H1 (cell line): Measurements from ENCODE around the gene HES7. TPM values are rescaled to one million over a fixed set of nuclear protein-coding genes. Genes with fewer than 3 reads are reported as not detected.

Experiments
- CTCF ChIA-PET: fragments of 300-600 bp; sonication (Branson Sonifier 250); formaldehyde crosslinking; loops from one replicate; lab custom pipeline; 2021; ENCODE audit not compliant: partially characterized antibody; lab: Charles Lee
- POLR2A ChIA-PET: fragments of 300-600 bp; sonication (Branson Sonifier 250); formaldehyde crosslinking; loops from one replicate; lab custom pipeline; 2021; ENCODE audit warnings: inconsistent platforms; ENCODE audit not compliant: partially characterized antibody; lab: Charles Lee
- DNase-seq, 2 experiments: peaks; one replicate each; pipeline versions ENCODE4 v3.0.0 to v3.0.0-alpha.2; 2010 to 2022; ENCODE audit warnings: low spot score in 2 of 2, low read depth in 1 of 2, mixed read lengths in 1 of 2
- FAIRE-seq: peaks from 2 replicates; lab custom pipeline; 2011; peaks lifted over from hg19 to GRCh38; lab: Jason Lieb, UNC
- H2AFZ ChIP-seq: 2 replicates; pipeline ENCODE4 v1.8.1; 2012; ENCODE audit warnings: low read length, inconsistent platforms
- H2AK5ac ChIP-seq: 2 replicates; pipeline ENCODE4 v1.6.1; 2013; ENCODE audit warnings: low read depth, low read length
- H2BK120ac ChIP-seq: replicated peaks from 2 replicates; pipeline ENCODE3; 2013; ENCODE audit warnings: low read depth, low read length, inconsistent platforms
- H2BK12ac ChIP-seq: 2 replicates; pipeline ENCODE4 v1.6.1; 2013; ENCODE audit warnings: low read depth, low read length
- H2BK15ac ChIP-seq: 2 replicates; pipeline ENCODE4 v1.6.1; 2013; ENCODE audit warnings: low read length
- H2BK20ac ChIP-seq: 2 replicates; pipeline ENCODE4 v1.6.1; 2013; ENCODE audit warnings: low read length
- H2BK5ac ChIP-seq: 2 replicates; pipeline ENCODE4 v1.6.1; 2013; ENCODE audit warnings: low read depth, low read length
- H3K14ac ChIP-seq: 2 replicates; pipeline ENCODE4 v1.6.1; 2013; ENCODE audit warnings: inconsistent platforms; ENCODE audit not compliant: insufficient read length
- H3K18ac ChIP-seq: 2 replicates; pipeline ENCODE4 v1.6.1; 2013; ENCODE audit warnings: low read length; ENCODE audit errors: extremely low read depth
- H3K23ac ChIP-seq: 2 replicates; pipeline ENCODE4 v1.6.1; 2013; ENCODE audit warnings: inconsistent platforms; ENCODE audit not compliant: insufficient read length
- H3K23me2 ChIP-seq: 2 replicates; pipeline ENCODE4 v1.6.1; 2013; ENCODE audit warnings: low read depth, low read length
- H3K27ac ChIP-seq: 2 replicates; pipeline ENCODE4 v1.6.1; 2011; ENCODE audit warnings: low read depth, low read length, inconsistent platforms
- H3K27me3 ChIP-seq, 4 experiments: replicated peaks in 1 of 4; 1 replicate in 1 of 4; 2 replicates in 3 of 4; pipeline versions ENCODE4 v1.6.1 to v1.8.1; 2011 to 2013; ENCODE audit warnings: low read length in 3 of 4, mild to moderate bottlenecking in 3 of 4, inconsistent platforms in 2 of 4, mixed read lengths in 2 of 4, moderate library complexity in 1 of 4; ENCODE audit not compliant: control insufficient read depth in 3 of 4, insufficient read depth in 3 of 4; ENCODE audit errors: extremely low read depth in 1 of 4
- H3K36me3 ChIP-seq, 4 experiments: 2 replicates each; pipeline versions ENCODE4 v1.6.1 to v1.8.1; 2011 to 2013; ENCODE audit warnings: mild to moderate bottlenecking in 4 of 4, low read length in 3 of 4, moderate library complexity in 2 of 4, control low read depth in 1 of 4, inconsistent platforms in 1 of 4; ENCODE audit not compliant: insufficient read depth in 4 of 4, control insufficient read depth in 2 of 4
- H3K4ac ChIP-seq: replicated peaks from 2 replicates; pipeline ENCODE3; 2013; ENCODE audit warnings: low read length, low read depth, mixed read lengths, inconsistent platforms; ENCODE audit not compliant: insufficient read length
- H3K4me1 ChIP-seq, 4 experiments: replicated peaks in 1 of 4; 1 replicate in 1 of 4; 2 replicates in 3 of 4; pipeline versions ENCODE4 v1.6.1 to v1.8.1; 2011 to 2013; ENCODE audit warnings: low read length in 3 of 4, inconsistent platforms in 2 of 4, mixed read lengths in 1 of 4; ENCODE audit not compliant: insufficient read depth in 4 of 4, control insufficient read depth in 3 of 4
- H3K4me2 ChIP-seq, 2 experiments: 2 replicates each; pipeline versions ENCODE4 v1.6.1 to v1.8.1; 2011 to 2013; ENCODE audit warnings: low read depth in 2 of 2, low read length in 2 of 2, control low read depth in 1 of 2, inconsistent platforms in 1 of 2, mild to moderate bottlenecking in 1 of 2; ENCODE audit not compliant: insufficient read depth in 1 of 2
- H3K4me3 ChIP-seq, 4 experiments: fragments of 200-600, 300-600 bp in 1 of 4; sonication (generic), shearing (Covaris generic), sonication (Bioruptor Twin) in 1 of 4; 2 replicates each; pipeline versions ENCODE4 v1.5.1 to v1.8.1; 2011 to 2016; ENCODE audit warnings: low read length in 4 of 4, low read depth in 3 of 4, control low read depth in 2 of 4, inconsistent platforms in 2 of 4, mild to moderate bottlenecking in 2 of 4, mixed read lengths in 1 of 4, moderate library complexity in 1 of 4; ENCODE audit not compliant: insufficient read depth in 2 of 4; ENCODE audit errors: extremely low read depth in 1 of 4
- H3K56ac ChIP-seq: replicated peaks from 2 replicates; pipeline ENCODE3; 2013; ENCODE audit warnings: low read depth, mild to moderate bottlenecking, mixed read lengths, low read length, inconsistent platforms; ENCODE audit not compliant: insufficient read length
- H3K79me1 ChIP-seq: 2 replicates; pipeline ENCODE4 v1.6.1; 2013; ENCODE audit warnings: low read depth, low read length, control low read depth
- H3K79me2 ChIP-seq, 2 experiments: 2 replicates each; pipeline versions ENCODE4 v1.6.1 to v1.8.1; 2012 to 2013; ENCODE audit warnings: low read length in 2 of 2, mild to moderate bottlenecking in 2 of 2, inconsistent platforms in 1 of 2; ENCODE audit not compliant: insufficient read depth in 2 of 2, control insufficient read depth in 1 of 2
- H3K9ac ChIP-seq, 4 experiments: replicated peaks in 1 of 4; 1 replicate in 1 of 4; 2 replicates in 3 of 4; pipeline versions ENCODE4 v1.6.1 to v1.8.1; 2011 to 2013; ENCODE audit warnings: low read depth in 3 of 4, low read length in 3 of 4, control low read depth in 2 of 4, mild to moderate bottlenecking in 2 of 4, moderate library complexity in 2 of 4, inconsistent platforms in 1 of 4; ENCODE audit errors: extremely low read depth in 1 of 4
- H3K9me3 ChIP-seq, 2 experiments: 2 replicates each; pipeline versions ENCODE4 v1.6.1 to v1.8.1; 2012 to 2013; ENCODE audit warnings: mild to moderate bottlenecking in 2 of 2, moderate library complexity in 2 of 2, control low read depth in 1 of 2, inconsistent platforms in 1 of 2, low read depth in 1 of 2, low read length in 1 of 2, mixed read lengths in 1 of 2; ENCODE audit not compliant: insufficient read depth in 2 of 2
- H4K20me1 ChIP-seq, 2 experiments: replicated peaks in 1 of 2; 2 replicates each; pipeline versions ENCODE3 to v1.8.1; 2011 to 2013; ENCODE audit warnings: inconsistent platforms in 2 of 2, low read length in 2 of 2, mild to moderate bottlenecking in 1 of 2; ENCODE audit not compliant: insufficient read depth in 2 of 2, control insufficient read depth in 1 of 2
- H4K5ac ChIP-seq: 2 replicates; pipeline ENCODE4 v1.6.1; 2013; ENCODE audit warnings: low read length, low read depth, mixed read lengths, inconsistent platforms; ENCODE audit not compliant: insufficient read length
- H4K8ac ChIP-seq: 2 replicates; pipeline ENCODE4 v1.8.0; 2013; ENCODE audit warnings: mild to moderate bottlenecking, moderate library complexity, low read length, inconsistent platforms; ENCODE audit not compliant: insufficient read depth; ENCODE audit errors: extremely low read depth
- H4K91ac ChIP-seq: replicated peaks from 2 replicates; pipeline ENCODE3; 2013; ENCODE audit warnings: low read length, mixed read lengths, inconsistent platforms; ENCODE audit not compliant: insufficient read length
- KDM4A ChIP-seq: IDR thresholded peaks from one replicate; pipeline ENCODE4 v1.7.1; 2012; ENCODE audit warnings: low read depth, mild to moderate bottlenecking, moderate library complexity, low read length, inconsistent platforms; ENCODE audit not compliant: severe bottlenecking
- SP2 ChIP-seq: IDR thresholded peaks from 2 replicates; pipeline ENCODE4 v1.6.1; 2012; ENCODE audit warnings: mild to moderate bottlenecking, low read length, inconsistent platforms
- TEAD4 ChIP-seq: IDR thresholded peaks from 2 replicates; pipeline ENCODE4 v1.6.1; 2012; ENCODE audit warnings: low read depth, low read length, inconsistent platforms, mixed read lengths
- WGBS, 2 experiments: shearing (Covaris generic) in 1 of 2; methylation state at CpG; one replicate each; pipeline versions ENCODE4 v1.1.6 to v1.1.7; 2013 to 2015; ENCODE audit warnings: low lambda C conversion rate in 2 of 2, mixed read lengths in 2 of 2, inconsistent platforms in 1 of 2, low coverage in 1 of 2, missing lambda C conversion rate in 1 of 2; ENCODE audit not compliant: insufficient replicate concordance in 2 of 2, insufficient coverage in 1 of 2, insufficient read length in 1 of 2; ENCODE audit errors: extremely low coverage in 1 of 2, missing lambda C conversion rate in 1 of 2; 5-methylcytosine and 5-hydroxymethylcytosine counted together
- polyA plus RNA-seq, 7 experiments: library from polyadenylated mRNA; depleted of rRNA in 3 of 7; stranded (reverse) in 5 of 7; unstranded in 2 of 7; fragments of >200 nt in 5 of 7; fragments of 200-250 nt in 2 of 7; gene quantifications; 1 replicate in 5 of 7; 2 replicates in 1 of 7; 4 replicates in 1 of 7; pipeline versions ENCODE4 v1.2.1 to v1.2.3, GENCODE V29; 2011 to 2013; ENCODE audit warnings: missing spikeins in 2 of 7, mixed read lengths in 2 of 7
- total RNA-seq: library from RNA; stranded (reverse); fragmentation: NEBNext Ultra II Directional; extraction: Animal tissue kit (Norgen Biotek cat#: 25700); gene quantifications from 2 replicates; pipeline ENCODE4 v1.2.1, GENCODE V29; 2021

The HES7 gene
- total and polyA plus RNA-seq, 2 of the 8 experiments (the other 6 are each of a cell fraction or from before 2014, with no cell fraction given) = 0.20 to 0.32 TPM

GRCh38 chr17:8146381-8147140 lies 22.7 kb upstream of the HES7 start:
- Histone ChIP-seq H2BK12ac (no peak overlapping the region), H3K27ac (no peak overlapping the region), H2BK15ac (no peak overlapping the region), H4K20me1 (peaks cover 2 to 27% of the 10 kb centered on the region in 2 experiments), H3K79me2 (peaks cover 0 to 5% of the 10 kb centered on the region in 2 experiments; a peak in 1 of 4 replicates), H3K9ac (no peak overlapping the region), H3K79me1 (peaks cover 7% of the 10 kb centered on the region; the same call in 1 of the 2 replicates), H3K4ac (no peak overlapping the region), H3K36me3 (peaks cover 15 to 52% (median 39%) of the 10 kb centered on the region in 4 experiments), H3K27me3 (no peaks in the 10 kb centered on the region), H4K91ac (no peak overlapping the region), H3K4me3 (no peak overlapping the region), H3K4me2 (no peak overlapping the region), H2BK20ac (no peak overlapping the region), H2BK5ac (no peak overlapping the region), H4K5ac (no peak overlapping the region), H3K4me1 (peaks cover 0 to 5% (median 2%) of the 10 kb centered on the region in 4 experiments; a peak in 3 of 7 replicates), H3K9me3 (no peaks in the 10 kb centered on the region), H3K23me2 (peaks cover 5% of the 10 kb centered on the region; the same call in 1 of the 2 replicates), H3K14ac (no peak overlapping the region), H2AFZ (no peak overlapping the region), H3K18ac (no peak overlapping the region), H2AK5ac (no peak overlapping the region), H4K8ac (no peak overlapping the region), H3K56ac (no peak overlapping the region), H3K23ac (no peak overlapping the region), H2BK120ac (no peak overlapping the region)
- no peak for FAIRE-seq
- no peak for DNase-seq
- TF ChIP-seq KDM4A (no peak), SP2 (no peak), TEAD4 (no peak)
- ChIA-PET CTCF (interaction anchor here (14.1 kb wide), 1 partner anchor 11 kb away, joined by 133 read pairs; the partner anchor contains the start of gene VAMP2), POLR2A (interaction anchor here (1.3 to 6.4 kb wide), 5 partner anchors 7 to 77 kb away, joined by 3 to 62 read pairs (median 11); partner anchors contain the start of gene TMEM107)
- 91% methylated on average over 14 of the region's 14 CpGs; no CpG with 5 or more reads in 1 of the 2 experiments for WGBS, 2 experiments
